Fibroblast of lung (primary cell): ENCODE measurements around the gene CELSR2. TPM values are rescaled to one million over a fixed set of nuclear protein-coding genes. Genes with fewer than 3 reads are reported as not detected.

Experiments
- DNase-seq, 2 donors: peaks; one replicate each; pipeline versions ENCODE4 v3.0.0 to v3.0.0-alpha.2; 2010; ENCODE audit warnings: low read depth in 2 of 2
- H2AFZ ChIP-seq: 2 replicates; pipeline ENCODE4 v1.5.1; 2012; ENCODE audit warnings: low read length, control low read depth, inconsistent platforms
- H3K27ac ChIP-seq: 2 replicates; pipeline ENCODE4 v1.5.1; 2011; ENCODE audit warnings: low read length, control low read depth; ENCODE audit not compliant: insufficient read depth
- H3K27me3 ChIP-seq: 2 replicates; pipeline ENCODE4 v1.5.1; 2011; ENCODE audit warnings: mild to moderate bottlenecking, low read length; ENCODE audit not compliant: control insufficient read depth, insufficient read depth
- H3K36me3 ChIP-seq: 2 replicates; pipeline ENCODE4 v1.5.1; 2011; ENCODE audit warnings: low read length; ENCODE audit not compliant: control insufficient read depth, insufficient read depth
- H3K4me1 ChIP-seq: 2 replicates; pipeline ENCODE4 v1.5.1; 2011; ENCODE audit warnings: low read length; ENCODE audit not compliant: control insufficient read depth, insufficient read depth; ENCODE audit errors: extremely low read depth
- H3K4me2 ChIP-seq: 2 replicates; pipeline ENCODE4 v1.5.1; 2011; ENCODE audit warnings: low read length, control low read depth; ENCODE audit not compliant: insufficient read depth; ENCODE audit errors: extremely low read depth
- H3K4me3 ChIP-seq, 4 experiments: fragments of 200-600 bp in 1 of 4; sonication (generic) in 1 of 4; replicated peaks in 1 of 4; 2 replicates each; pipeline ENCODE4 v1.5.1; 2011 to 2016; ENCODE audit warnings: low read length in 4 of 4, low read depth in 3 of 4, mild to moderate bottlenecking in 3 of 4, control low read depth in 2 of 4, inconsistent platforms in 1 of 4, mixed read lengths in 1 of 4; ENCODE audit not compliant: insufficient read depth in 1 of 4; ENCODE audit errors: control extremely low read depth in 1 of 4
- H3K79me2 ChIP-seq: 2 replicates; pipeline ENCODE4 v1.5.1; 2012; ENCODE audit warnings: mild to moderate bottlenecking, low read length, inconsistent platforms; ENCODE audit not compliant: control insufficient read depth, insufficient read depth
- H3K9ac ChIP-seq: 2 replicates; pipeline ENCODE4 v1.5.1; 2011; ENCODE audit warnings: mild to moderate bottlenecking, low read length, control low read depth; ENCODE audit not compliant: insufficient read depth
- H3K9me3 ChIP-seq: 2 replicates; pipeline ENCODE4 v1.5.1; 2012; ENCODE audit warnings: low read depth, low read length; ENCODE audit not compliant: control insufficient read depth, insufficient read depth
- H4K20me1 ChIP-seq: 2 replicates; pipeline ENCODE4 v1.5.1; 2011; ENCODE audit warnings: low read length; ENCODE audit not compliant: control insufficient read depth, insufficient read depth; ENCODE audit errors: extremely low read depth
- CTCF ChIP-seq, 2 donors: IDR thresholded peaks in 1 of 2; conservative IDR thresholded peaks in 1 of 2; 1 replicate in 1 of 2; 2 replicates in 1 of 2; pipeline ENCODE4 v1.5.1; 2011 to 2012; ENCODE audit warnings: low read length in 2 of 2, control low read depth in 1 of 2, inconsistent platforms in 1 of 2, low read depth in 1 of 2, mild to moderate bottlenecking in 1 of 2
- EZH2 ChIP-seq: IDR thresholded peaks from 2 replicates; pipeline ENCODE4 v1.5.1; 2012; ENCODE audit warnings: low read length, control low read depth, mild to moderate bottlenecking; ENCODE audit errors: missing control alignments
- polyA plus RNA-seq, 2 donors: library from polyadenylated mRNA; depleted of rRNA in 1 of 2; stranded (reverse) in 1 of 2; unstranded in 1 of 2; fragments of >200 nt; gene quantifications; 2 replicates each; pipeline ENCODE4 v1.2.1, GENCODE V29; 2011 to 2012; ENCODE audit warnings: missing spikeins in 1 of 2
- total RNA-seq: library from RNA; depleted of rRNA; stranded (reverse); fragments of >200 nt; gene quantifications from 2 replicates; pipeline ENCODE4 v1.2.1, GENCODE V29; 2014

The CELSR2 gene
- total and polyA plus RNA-seq, 2 donors (not counting 1 experiment from before 2014, with no cell fraction given), result 0.67 to 3.5 TPM

GRCh38 chr1:109294481-109294880 is 45.1 kb downstream of the CELSR2 start:
- no peak for TF ChIP-seq CTCF (conservative IDR thresholded peaks at IDR 0.05 in 1 of 2, IDR thresholded peaks at IDR 0.05 in 1 of 2; ENCODE audit: low read depth in 1 of 2, low read length in 2 of 2)
- Histone ChIP-seq H3K27me3 (no peaks in the 10 kb centered on the region), H3K27ac (no peak overlapping the region), H3K9me3 (no peaks in the 10 kb centered on the region), H3K79me2 (no peaks in the 10 kb centered on the region), H3K4me1 (peaks cover 13% of the 10 kb centered on the region), H3K9ac (no peak overlapping the region), H4K20me1 (no peaks in the 10 kb centered on the region), H3K4me3 (no peak overlapping the region), H3K4me2 (no peak overlapping the region), H2AFZ (no peak overlapping the region), H3K36me3 (no peaks in the 10 kb centered on the region)
- no peak for DNase-seq

- Histone ChIP-seq H3K4me3 (no peak overlapping the region), H3K9me3 (no peaks in the 10 kb centered on the region), H4K20me1 (no peaks in the 10 kb centered on the region), H3K27ac (no peak overlapping the region), H3K79me2 (no peaks in the 10 kb centered on the region), H3K9ac (no peak overlapping the region), H3K4me2 (no peak overlapping the region), H3K36me3 (no peaks in the 10 kb centered on the region), H3K27me3 (no peaks in the 10 kb centered on the region), H3K4me1 (peaks cover 22% of the 10 kb centered on the region), H2AFZ (no peak overlapping the region)
- no peak for TF ChIP-seq CTCF (conservative IDR thresholded peaks at IDR 0.05 in 1 of 2, IDR thresholded peaks at IDR 0.05 in 1 of 2; ENCODE audit: low read depth in 1 of 2, low read length in 2 of 2)
- no peak for TF ChIP-seq EZH2
- no peak for DNase-seq
Observed at GRCh38 chr1:109295712-109296415, 46.5 kb downstream of the CELSR2 start.

- H2AFZ ChIP-seq, result no peak overlapping the region
- no peak overlapping the region for H3K4me2 ChIP-seq
- TF ChIP-seq CTCF (conservative IDR thresholded peaks at IDR 0.05 in 1 of 2, IDR thresholded peaks at IDR 0.05 in 1 of 2; ENCODE audit: low read depth in 1 of 2, low read length in 2 of 2) (no peak), EZH2 (no peak)
Observed at GRCh38 chr1:109296782-109297181, 47.4 kb downstream of the CELSR2 start.

More at GRCh38 chr1:109296782-109297181, 47.4 kb downstream of the CELSR2 start:
- peaks cover 22% of the 10 kb centered on the region for H3K4me1 ChIP-seq
- no peak for DNase-seq
- no peak overlapping the region for H3K4me3 ChIP-seq
- no peaks in the 10 kb centered on the region for H3K27me3 ChIP-seq
- no peaks in the 10 kb centered on the region for H3K36me3 ChIP-seq
- H4K20me1 ChIP-seq, result no peaks in the 10 kb centered on the region
- no peak overlapping the region for H3K27ac ChIP-seq
- no peaks in the 10 kb centered on the region for H3K9me3 ChIP-seq
- no peaks in the 10 kb centered on the region for H3K79me2 ChIP-seq
- no peak overlapping the region for H3K9ac ChIP-seq
